Ectodermal cell (in vitro differentiated cells): ENCODE data around the gene MRPL42.
"Not testable (repeated sequence)": the region's sequence is repeated elsewhere in the genome, so short reads cannot be mapped to it uniquely, and the experiment has no call there.

Experiments used
- H3K27ac ChIP-seq: 2 replicates; pipeline ENCODE4 v1.7.0; 2013; ENCODE audit warnings: mild to moderate bottlenecking, low read depth, low read length; ENCODE audit not compliant: insufficient read depth, poor library complexity, severe bottlenecking
- H3K27me3 ChIP-seq: 2 replicates; pipeline ENCODE4 v1.7.0; 2013; ENCODE audit warnings: mild to moderate bottlenecking, low read length; ENCODE audit not compliant: insufficient read depth, control insufficient read depth, poor library complexity, severe bottlenecking
- H3K36me3 ChIP-seq: one replicate; pipeline ENCODE4 v1.7.0; 2013; ENCODE audit warnings: low read length; ENCODE audit not compliant: control insufficient read depth, insufficient read depth
- H3K4me1 ChIP-seq: one replicate; pipeline ENCODE4 v1.7.0; 2013; ENCODE audit warnings: low read length; ENCODE audit not compliant: control insufficient read depth, insufficient read depth
- H3K4me3 ChIP-seq: 2 replicates; pipeline ENCODE4 v1.7.0; 2013; ENCODE audit warnings: low read depth, low read length, control low read depth; ENCODE audit not compliant: insufficient read depth
- H3K9me3 ChIP-seq: 2 replicates; pipeline ENCODE4 v1.7.0; 2013; ENCODE audit warnings: mild to moderate bottlenecking, low read length, moderate library complexity; ENCODE audit not compliant: control insufficient read depth
- WGBS, 2 experiments: methylation state at CpG; one replicate each; pipeline ENCODE4 v1.1.7; 2013; ENCODE audit warnings: missing lambda C conversion rate in 2 of 2; 5-methylcytosine and 5-hydroxymethylcytosine counted together

Gene MRPL42

DNA sequence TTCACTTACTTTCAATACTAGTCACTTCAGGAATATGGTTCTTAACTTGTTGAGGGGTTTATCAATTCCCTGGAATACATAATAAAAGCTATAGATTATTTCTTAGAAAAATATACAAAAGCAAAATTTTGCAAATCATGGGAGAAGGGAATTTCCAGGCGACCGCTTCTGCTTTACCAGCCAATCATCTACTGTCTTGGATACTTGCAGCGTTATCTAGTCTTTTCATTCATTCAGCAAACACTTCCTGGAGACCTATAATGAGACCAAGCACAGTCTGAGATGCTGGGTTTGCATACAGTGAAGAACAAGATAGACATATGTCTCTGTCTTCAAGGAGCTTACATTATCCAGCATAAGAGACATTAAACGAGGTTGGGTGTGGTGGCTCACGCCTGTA is 1.5 kb upstream of the MRPL42 start:
- H3K27ac ChIP-seq = no peak overlapping the region
- H3K36me3 ChIP-seq = peaks cover 5% of the 10 kb centered on the region
- WGBS, 2 experiments = 90 to 97% methylated on average over 5 of the region's 5 CpGs
- no peak overlapping the region for H3K4me3 ChIP-seq
- H3K27me3 ChIP-seq = no peaks in the 10 kb centered on the region
- no peaks in the 10 kb centered on the region for H3K9me3 ChIP-seq
- H3K4me1 ChIP-seq = no peaks in the 10 kb centered on the region

DNA sequence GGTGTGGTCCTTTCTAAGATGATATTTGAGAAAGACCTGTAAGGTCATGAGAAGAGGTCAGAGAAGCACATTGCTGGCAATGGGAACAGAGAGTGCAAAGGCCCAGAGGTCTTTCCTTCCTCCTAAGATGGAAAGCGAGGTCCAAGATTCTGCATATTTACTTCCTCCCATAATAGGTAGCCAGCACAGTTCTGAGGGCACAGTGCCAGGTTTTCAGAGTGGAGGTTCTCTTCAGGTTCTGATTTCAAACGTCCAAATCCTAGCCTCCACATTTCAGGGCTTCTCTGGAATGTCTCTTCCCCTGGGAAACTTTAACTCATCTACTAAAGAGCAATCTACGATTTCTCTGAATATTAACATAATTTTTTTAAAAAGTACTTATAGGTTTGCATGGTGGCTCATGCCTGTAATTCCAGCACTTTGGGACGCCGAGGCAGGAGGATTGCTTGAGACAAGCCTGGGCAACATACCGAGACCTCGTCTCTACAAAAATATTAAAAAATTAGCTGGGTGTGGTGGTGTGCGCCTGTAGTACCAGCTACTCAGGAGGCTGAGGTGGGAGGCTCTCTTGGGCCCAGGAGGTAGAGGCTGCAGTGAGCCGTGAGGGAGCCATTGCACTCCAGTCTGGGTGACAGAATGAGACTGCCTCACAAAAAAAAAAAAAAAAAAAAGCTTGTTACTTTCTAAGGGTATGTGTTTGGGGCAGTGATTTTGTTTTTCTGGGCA is 526 bp upstream of the MRPL42 start:
- H3K36me3 ChIP-seq = peaks cover 13% of the 10 kb centered on the region
- no peaks in the 10 kb centered on the region for H3K27me3 ChIP-seq
- no peaks in the 10 kb centered on the region for H3K4me1 ChIP-seq
- H3K4me3 ChIP-seq = no peak overlapping the region
- 90 to 95% methylated on average over 8 to 9 of the region's 9 CpGs for WGBS, 2 experiments
- no peak overlapping the region for H3K27ac ChIP-seq
- no peaks in the 10 kb centered on the region for H3K9me3 ChIP-seq

DNA sequence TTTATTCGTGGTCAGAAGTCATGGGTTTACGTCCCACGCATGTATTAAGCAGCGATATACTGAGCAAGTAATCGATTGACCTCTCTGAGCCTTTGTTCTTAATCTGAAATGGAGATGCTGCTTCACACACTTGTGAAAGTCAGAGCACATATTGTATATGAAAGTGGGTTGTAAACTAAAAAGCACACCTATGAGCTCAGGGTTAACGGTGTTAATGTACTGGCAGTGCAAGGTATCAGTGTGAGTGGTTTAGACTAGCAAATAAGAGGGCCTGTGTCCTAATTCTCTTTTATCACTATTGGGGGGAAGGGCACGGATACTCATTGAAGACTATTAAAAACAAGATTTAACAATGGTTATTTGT is 676 bp downstream of the MRPL42 start:
- no peaks in the 10 kb centered on the region for H3K9me3 ChIP-seq
- WGBS, 2 experiments = 2 to 5% methylated on average over 7 of the region's 7 CpGs
- H3K27ac ChIP-seq = peak overlapping the region; percentile 99
- H3K27me3 ChIP-seq = no peaks in the 10 kb centered on the region
- H3K4me1 ChIP-seq = no peaks in the 10 kb centered on the region
- H3K36me3 ChIP-seq = peaks cover 13% of the 10 kb centered on the region
- H3K4me3 ChIP-seq = peak overlapping the region; percentile 88

- no peaks in the 10 kb centered on the region for H3K4me1 ChIP-seq
- H3K9me3 ChIP-seq = no peaks in the 10 kb centered on the region
- no peak overlapping the region for H3K4me3 ChIP-seq
- H3K27ac ChIP-seq = no peak overlapping the region
- H3K27me3 ChIP-seq = no peaks in the 10 kb centered on the region
- H3K36me3 ChIP-seq = peaks cover 13% of the 10 kb centered on the region
Measured at GRCh38 chr12:93469386-93469785, 2.1 kb downstream of the MRPL42 start.

- H3K9me3 ChIP-seq = no peaks in the 10 kb centered on the region
- no peaks in the 10 kb centered on the region for H3K4me1 ChIP-seq
- H3K36me3 ChIP-seq = peaks cover 38% of the 10 kb centered on the region
- no peak overlapping the region for H3K4me3 ChIP-seq
- no peak overlapping the region for H3K27ac ChIP-seq
- H3K27me3 ChIP-seq = no peaks in the 10 kb centered on the region
Measured at GRCh38 chr12:93476555-93476954, 9.2 kb downstream of the MRPL42 start.

DNA sequence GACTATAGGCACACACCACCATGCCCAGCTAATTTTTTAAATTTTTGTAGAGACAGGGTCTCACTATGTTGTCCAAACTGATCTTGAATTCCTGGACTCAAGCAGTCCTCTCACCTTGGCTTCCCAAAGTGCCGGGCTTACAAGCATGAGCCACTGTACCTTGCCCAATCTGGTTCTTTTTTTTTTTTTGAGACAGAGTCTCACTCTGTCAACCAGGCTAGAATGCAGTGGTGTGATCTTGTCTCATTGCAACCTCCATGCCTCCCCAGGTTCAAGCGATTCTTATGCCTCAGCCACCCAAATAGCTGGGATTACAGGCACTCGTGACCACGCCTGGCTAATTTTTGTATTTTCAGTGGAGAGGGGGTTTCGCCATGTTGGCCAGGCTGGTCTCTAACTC is 15.4 kb downstream of the MRPL42 start:
- WGBS, 2 experiments = 95 to 99% methylated on average over 5 of the region's 5 CpGs
- Histone ChIP-seq H3K36me3 (peaks cover 66% of the 10 kb centered on the region), H3K4me3 (no peak overlapping the region), H3K27ac (no peak overlapping the region), H3K27me3 (no peaks in the 10 kb centered on the region), H3K9me3 (no peaks in the 10 kb centered on the region), H3K4me1 (no peaks in the 10 kb centered on the region)

DNA sequence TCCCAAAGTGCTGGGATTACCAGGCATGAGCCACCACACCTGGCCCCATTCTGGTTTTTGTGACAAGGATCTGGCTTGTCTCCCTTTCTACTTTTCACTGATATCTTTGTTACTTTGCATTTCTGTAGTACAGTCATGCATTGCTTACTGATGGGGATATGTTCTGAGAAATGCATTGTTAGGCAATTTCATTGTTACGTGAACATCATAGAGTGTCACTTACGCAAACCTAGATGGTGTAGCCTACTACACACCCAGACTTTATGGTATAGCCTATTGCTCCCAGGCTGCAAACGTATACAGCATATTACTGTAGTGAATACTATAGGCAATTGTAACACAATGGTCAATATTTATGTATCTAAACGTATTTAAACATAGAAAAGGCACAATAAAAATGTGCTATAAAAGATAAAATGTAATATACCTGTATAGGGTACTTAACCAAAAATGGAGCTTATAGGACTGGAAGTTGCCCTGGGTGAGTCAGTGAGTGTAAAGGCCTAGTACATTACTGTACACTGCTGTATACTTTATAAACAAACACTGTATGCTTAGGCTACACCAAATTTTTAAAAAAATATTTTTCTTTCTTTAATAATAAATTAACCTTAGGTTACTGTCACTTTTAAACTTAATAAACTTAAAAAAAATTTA is 16.0 kb downstream of the MRPL42 start:
- Histone ChIP-seq H3K27ac (no peak overlapping the region), H3K36me3 (peaks cover 66% of the 10 kb centered on the region), H3K9me3 (no peaks in the 10 kb centered on the region), H3K27me3 (no peaks in the 10 kb centered on the region), H3K4me1 (no peaks in the 10 kb centered on the region), H3K4me3 (no peak overlapping the region)
- 98 to 100% methylated on average over 2 to 3 of the region's 4 CpGs for WGBS, 2 experiments

DNA sequence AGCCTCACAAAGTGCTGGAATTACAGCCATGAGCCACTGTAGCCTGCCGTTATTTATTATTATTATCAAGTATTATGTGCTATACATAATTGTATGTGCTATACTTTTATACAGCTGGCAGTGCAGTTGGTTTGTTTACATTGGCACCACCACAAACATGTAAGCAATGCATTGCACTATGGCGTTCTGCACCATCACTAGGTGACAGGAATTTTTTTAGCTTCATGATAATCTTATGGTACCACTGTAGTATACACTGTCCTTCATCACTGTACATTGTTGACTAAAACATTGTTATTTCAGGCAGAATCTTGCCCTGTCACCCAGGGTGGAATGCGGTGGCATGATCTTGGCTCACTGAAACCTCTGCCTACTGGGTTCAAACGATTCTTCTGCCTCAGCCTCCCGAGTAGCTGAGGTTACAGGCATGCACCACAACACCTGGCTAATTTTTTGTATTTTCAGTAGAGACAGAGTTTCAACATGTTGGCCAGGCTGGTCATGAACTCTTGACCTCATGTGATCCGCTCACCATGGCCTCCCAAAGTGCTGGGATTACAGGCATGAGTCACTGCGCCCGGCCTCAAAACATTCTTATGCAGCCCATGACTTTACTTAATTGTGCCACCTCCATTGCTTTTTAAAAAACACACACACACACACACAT is 17.1 kb downstream of the MRPL42 start:
- H3K27ac ChIP-seq = no peak overlapping the region
- no peak overlapping the region for H3K4me3 ChIP-seq
- H3K36me3 ChIP-seq = peaks cover 69% of the 10 kb centered on the region
- H3K9me3 ChIP-seq = no peaks in the 10 kb centered on the region
- no peaks in the 10 kb centered on the region for H3K27me3 ChIP-seq
- WGBS, 2 experiments = 86 to 90% methylated on average over 7 to 8 of the region's 8 CpGs
- no peaks in the 10 kb centered on the region for H3K4me1 ChIP-seq

DNA sequence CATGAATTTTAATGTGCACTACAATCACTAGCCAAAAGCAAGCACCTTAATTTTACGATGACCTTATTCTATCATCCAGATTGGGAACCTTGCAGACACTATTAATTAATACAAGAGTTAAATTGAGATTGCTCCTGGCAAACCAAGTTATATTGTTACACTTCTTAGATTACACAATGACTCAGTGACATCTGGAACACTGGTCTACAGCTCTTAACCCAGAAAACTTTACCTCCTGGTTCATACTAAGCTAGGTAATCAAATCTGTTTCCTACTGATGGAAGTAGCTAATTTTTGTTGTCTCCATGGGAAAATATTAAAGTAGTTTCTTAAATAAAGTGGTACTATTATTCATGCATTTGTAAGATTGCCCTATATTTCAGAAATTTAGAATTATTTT is 25.5 kb downstream of the MRPL42 start:
- not testable (repeated sequence) for H3K4me3 ChIP-seq, H3K9me3 ChIP-seq, H3K27ac ChIP-seq, H3K4me1 ChIP-seq, H3K27me3 ChIP-seq
- no CpG with 5 or more reads among the region's 1 CpG for WGBS, 2 experiments
- H3K36me3 ChIP-seq = peaks cover 33% of the 10 kb centered on the region

- Histone ChIP-seq H3K4me1 (no peaks in the 10 kb centered on the region), H3K36me3 (peaks cover 20% of the 10 kb centered on the region), H3K4me3 (no peak overlapping the region), H3K27me3 (no peaks in the 10 kb centered on the region), H3K9me3 (no peaks in the 10 kb centered on the region), H3K27ac (no peak overlapping the region)
- 95 to 97% methylated on average over 3 of the region's 3 CpGs for WGBS, 2 experiments
Measured at GRCh38 chr12:93494096-93494495, 26.8 kb downstream of the MRPL42 start.
